Femur (tissue), 1 donor: ENCODE results near the gene ZNF778.

ENCODE experiments used
- DNase-seq: peaks from one replicate; pipeline ENCODE4 v3.0.0-alpha.2; 2017

The ZNF778 gene

DNA sequence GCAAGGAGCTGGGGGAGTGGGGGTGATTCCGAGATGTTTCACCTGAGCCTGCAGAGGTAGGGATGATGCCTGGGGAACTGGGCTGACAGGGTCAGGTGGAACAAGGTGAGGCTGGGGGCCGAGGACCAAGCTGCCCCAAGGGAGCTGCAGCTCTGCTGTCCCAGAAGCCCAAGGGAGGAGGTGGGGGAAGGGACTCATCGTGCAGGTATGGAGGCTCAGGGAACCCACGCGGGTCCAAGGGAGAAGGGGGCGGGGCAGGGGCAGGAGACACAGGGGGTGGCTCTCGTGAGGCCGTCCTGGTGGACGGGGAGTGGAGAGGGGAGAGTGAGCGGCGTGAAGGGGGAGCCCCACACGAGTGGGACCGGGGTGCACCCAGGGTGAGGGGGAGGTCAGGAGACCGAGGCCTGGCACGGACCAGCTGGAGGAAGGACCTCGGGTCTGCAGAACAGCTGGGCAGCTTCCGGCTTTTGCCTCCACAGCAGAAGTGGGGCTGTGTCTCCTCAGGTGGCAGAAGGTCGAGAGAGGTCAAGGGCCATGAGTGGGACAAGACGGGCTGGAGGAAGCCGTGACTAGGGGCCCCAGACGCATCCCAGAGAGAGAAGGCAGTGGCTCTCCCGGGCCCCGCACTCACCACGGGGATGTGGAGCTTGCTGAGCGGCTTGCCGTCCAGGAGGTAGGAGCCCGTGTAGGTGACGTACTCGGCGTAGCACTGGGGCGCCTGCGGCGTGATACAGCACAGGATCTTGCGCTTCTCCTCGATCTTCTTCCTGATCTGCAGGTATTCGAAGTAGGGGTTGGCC, 61.1 kb downstream of the ZNF778 start:
- DNase-seq, result no peak

DNA sequence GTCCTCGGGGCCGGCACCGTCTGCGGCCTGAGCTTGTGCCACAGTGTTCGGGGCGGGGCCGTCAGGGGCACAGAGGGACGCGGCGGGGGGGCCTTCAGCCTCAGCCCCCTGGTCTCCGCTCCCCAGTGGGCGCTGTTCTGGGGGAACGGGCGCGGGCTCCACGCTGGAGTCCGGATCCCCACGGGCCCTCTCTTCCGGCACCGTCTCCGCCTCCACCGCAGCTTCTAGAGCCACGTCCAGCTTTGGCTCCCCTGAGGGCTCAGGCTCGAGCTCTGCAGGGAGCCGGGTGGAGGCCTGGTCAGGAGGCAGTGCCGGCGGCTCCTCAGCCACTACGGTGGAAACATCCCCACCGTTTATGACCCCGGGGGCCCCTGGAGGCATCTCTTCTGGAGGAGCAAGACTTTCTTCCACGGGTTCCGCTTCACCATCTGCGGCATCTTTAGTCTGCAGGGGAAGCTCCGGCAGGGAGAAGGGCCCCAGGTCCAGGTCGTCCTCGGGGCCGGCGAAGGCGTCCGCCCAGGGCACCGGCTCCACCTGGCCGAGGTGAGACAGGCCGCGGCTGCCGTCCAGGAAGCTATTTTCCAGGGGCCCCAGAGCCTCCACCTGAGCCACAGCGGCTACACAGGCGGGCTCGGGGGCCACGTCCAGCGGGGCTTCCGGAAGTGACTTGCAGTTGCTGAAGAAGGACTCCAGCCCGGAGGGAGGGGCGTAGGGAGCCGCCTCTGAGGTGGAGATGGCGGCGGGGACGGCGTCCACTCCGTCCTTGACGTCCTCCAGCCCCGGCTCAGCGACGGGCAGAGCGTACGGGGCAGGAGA, 62.4 kb downstream of the ZNF778 start:
- DNase-seq, result no peak

DNA sequence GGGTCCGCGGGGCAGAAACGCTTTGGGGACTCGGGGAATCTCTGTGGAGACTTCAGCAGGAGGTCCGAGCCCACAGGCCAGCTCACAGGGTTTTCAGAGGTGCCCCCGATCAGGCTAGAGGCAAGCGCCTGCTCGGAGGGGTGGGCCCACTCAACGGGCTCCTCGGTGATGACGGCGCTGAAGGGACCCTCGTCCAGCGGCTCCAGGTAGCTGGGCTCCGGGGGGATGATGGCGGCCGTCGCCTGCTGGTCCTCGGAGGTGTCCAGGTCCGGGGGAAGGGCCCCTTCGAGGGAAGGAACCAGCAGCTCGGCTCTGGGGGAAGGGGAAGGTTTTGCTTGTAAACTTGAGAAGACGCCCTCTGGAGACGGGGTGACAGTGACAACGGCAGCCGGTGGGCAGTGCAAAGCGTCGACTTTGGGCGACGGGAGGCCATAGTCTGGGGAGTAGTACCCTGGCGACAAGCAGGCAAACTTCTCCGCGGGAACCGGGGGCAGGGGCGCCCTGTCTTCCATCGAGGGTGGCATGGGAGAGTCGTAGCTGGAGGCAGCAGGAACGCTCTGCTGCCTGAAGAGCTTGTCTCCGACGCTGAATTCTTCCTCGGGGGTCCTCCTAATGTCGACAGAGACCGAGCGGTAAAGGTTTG, 63.2 kb downstream of the ZNF778 start:
- no peak for DNase-seq

DNA sequence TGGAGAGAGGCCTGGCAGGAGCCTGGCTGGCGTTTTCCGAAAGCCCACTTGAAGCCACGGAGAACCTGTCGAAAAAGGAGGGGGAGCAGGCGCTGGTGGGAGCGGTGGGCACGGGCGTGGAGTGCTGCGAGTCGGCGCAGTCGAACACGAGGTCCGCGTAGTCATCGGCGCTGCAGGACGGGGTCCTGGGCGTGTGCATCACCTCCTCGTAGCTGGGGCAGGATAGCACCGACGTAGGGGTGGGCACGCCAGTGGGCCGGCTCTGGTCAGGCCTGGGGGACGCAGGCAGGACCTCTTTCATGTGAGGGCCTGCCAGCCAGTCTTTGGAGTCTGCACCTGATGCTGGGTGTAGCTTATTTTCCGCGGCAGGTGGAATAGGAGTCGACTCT, 63.7 kb downstream of the ZNF778 start:
- no peak for DNase-seq

DNA sequence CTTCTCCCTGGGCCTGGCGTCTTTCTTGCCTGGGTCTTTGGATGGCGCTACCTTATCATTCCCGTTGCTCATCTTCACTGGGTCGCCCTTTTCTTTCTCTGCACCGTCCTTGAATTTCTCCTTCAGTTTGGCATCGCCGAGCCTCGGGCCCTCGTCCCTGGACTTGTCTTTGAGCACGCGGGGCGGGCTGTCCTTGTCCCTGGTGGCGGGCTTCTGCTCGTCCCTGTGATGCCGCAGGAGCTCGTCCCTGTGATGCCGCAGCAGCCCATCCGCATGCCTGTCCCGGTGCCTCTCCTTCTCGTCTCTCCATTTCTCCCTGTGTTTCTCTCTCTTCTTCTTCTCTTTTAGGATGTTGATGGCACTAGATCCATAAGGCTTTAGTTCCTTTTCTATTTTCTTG, 64.3 kb downstream of the ZNF778 start:
- DNase-seq, result no peak

DNA sequence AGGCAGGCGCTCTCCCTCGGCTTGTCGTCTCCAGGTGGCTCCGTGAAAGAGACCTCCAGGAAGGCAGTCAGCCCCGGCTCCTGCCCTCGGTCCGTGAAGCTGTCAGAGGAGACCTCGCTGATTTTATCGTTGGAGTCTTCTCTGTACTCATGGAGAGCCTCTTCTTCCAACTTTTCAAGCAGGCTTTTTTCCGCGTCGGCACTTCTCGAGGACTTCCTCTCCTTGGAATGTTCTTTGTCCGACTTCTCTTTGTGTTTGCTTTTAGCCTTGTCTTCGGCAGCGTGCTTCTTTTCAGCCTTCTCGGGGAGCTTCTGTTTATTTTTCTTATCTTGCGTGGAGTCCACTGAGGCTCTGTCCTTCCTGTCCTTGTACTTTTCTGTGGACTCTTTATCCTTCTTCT, 65.0 kb downstream of the ZNF778 start:
- DNase-seq, result no peak

DNA sequence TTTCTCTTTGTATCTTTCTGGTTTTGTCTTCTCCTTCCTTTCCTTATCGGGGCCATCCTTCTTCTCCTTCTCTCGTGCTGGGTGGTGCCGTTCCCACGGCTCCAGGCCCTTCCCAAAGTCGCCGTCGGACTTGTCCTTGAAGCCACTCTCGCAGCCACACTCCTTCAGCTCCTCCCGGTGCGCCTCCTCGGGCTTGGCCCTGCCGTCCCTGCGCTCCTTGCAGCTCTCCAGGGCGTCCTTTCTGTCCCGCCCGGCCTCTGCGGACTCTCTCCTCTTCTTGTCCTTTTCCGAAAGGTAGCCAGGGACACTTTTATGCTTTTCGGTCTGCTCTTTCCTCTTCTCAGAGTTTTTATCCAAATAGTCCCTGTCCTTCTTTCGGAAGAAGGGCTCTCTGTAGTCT, 65.9 kb downstream of the ZNF778 start:
- no peak for DNase-seq

DNA sequence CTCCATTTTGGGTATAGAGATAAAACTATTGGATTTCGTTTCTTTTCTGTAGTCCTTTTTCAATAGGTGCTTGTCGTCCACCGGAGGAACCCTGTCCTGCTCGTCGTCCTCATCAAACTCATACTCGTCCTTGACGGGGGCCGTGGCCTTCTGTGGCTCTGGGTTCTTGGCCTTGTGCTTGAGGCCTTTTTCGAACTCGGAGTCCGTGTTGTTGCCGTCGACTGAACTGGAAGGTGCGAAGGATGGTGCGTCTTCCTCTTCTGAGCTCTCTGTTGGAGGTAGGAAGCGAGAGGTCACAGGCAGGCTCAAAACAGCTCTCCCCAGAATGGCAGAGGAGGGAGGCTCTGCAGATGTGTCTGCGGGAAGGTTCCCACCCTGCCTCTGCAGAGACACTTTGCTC, 67.9 kb downstream of the ZNF778 start:
- DNase-seq, result no peak

DNA sequence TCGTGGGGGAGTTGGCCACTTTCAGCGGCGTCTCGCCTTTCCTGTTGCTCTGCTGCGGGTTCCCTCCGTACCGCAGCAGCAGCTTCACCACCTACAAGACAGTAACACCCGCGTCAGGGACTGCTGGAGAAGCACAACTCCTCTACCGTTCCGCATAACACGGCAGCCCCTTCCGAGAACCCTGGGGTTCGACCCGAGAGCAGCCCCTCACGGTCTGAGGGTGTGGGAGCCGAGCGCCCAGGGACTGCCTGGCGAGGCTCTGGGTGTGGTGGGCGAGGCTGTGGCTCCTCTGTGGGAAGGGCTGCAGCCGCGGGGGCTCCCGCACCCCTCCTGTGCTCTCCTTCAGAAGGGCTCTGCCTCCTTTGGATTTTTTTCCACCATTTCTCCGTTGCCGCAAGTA, 68.6 kb downstream of the ZNF778 start:
- no peak for DNase-seq
